Duodenal mucosa (tissue), 2 donors: Measurements from ENCODE around the gene RUNX1.

Experiments used
- H3K27ac ChIP-seq: one replicate; pipeline ENCODE4 v1.7.0; 2013; ENCODE audit warnings: low read depth, low read length
- H3K27me3 ChIP-seq, 2 donors: one replicate each; pipeline ENCODE4 v1.7.0; 2013; ENCODE audit warnings: low read length in 2 of 2, control low read depth in 1 of 2; ENCODE audit not compliant: insufficient read depth in 2 of 2, control insufficient read depth in 1 of 2
- H3K36me3 ChIP-seq, 2 donors: one replicate each; pipeline ENCODE4 v1.7.0; 2013; ENCODE audit warnings: low read length in 2 of 2, control low read depth in 1 of 2; ENCODE audit not compliant: insufficient read depth in 2 of 2, control insufficient read depth in 1 of 2
- H3K4me1 ChIP-seq, 2 donors: one replicate each; pipeline ENCODE4 v1.7.0; 2013; ENCODE audit warnings: low read length in 2 of 2, control low read depth in 1 of 2; ENCODE audit not compliant: insufficient read depth in 2 of 2, control insufficient read depth in 1 of 2
- H3K4me3 ChIP-seq, 2 donors: one replicate each; pipeline ENCODE4 v1.7.0; 2013; ENCODE audit warnings: low read length in 2 of 2, low read depth in 1 of 2
- H3K9ac ChIP-seq, 2 donors: one replicate each; pipeline ENCODE4 v1.7.0; 2013; ENCODE audit warnings: low read length in 2 of 2, low read depth in 1 of 2
- H3K9me3 ChIP-seq, 2 donors: one replicate each; pipeline ENCODE4 v1.7.0; 2013; ENCODE audit warnings: low read length in 2 of 2, control low read depth in 1 of 2; ENCODE audit not compliant: control insufficient read depth in 1 of 2

The RUNX1 gene

GRCh38 chr21:35020436-35020835 lies 28.7 kb downstream of the RUNX1 start:
- Histone ChIP-seq H3K36me3 (no peaks in the 10 kb centered on the region), H3K27ac (no peak overlapping the region), H3K27me3 (no peaks in the 10 kb centered on the region), H3K9me3 (no peaks in the 10 kb centered on the region), H3K4me3 (no peak overlapping the region), H3K4me1 (peaks cover 56 to 57% of the 10 kb centered on the region in 2 donors), H3K9ac (no peak overlapping the region)

GRCh38 chr21:35019631-35020032 lies 29.5 kb downstream of the RUNX1 start:
- H3K27me3 ChIP-seq: no peaks in the 10 kb centered on the region
- H3K27ac ChIP-seq: no peak overlapping the region

GRCh38 chr21:35017256-35017655 lies 31.8 kb downstream of the RUNX1 start:
- H3K9ac ChIP-seq: no peak overlapping the region
- no peak overlapping the region for H3K27ac ChIP-seq
- H3K4me3 ChIP-seq: no peak overlapping the region
- H3K9me3 ChIP-seq: no peaks in the 10 kb centered on the region
- no peaks in the 10 kb centered on the region for H3K27me3 ChIP-seq
- peaks cover 52 to 57% of the 10 kb centered on the region in 2 donors for H3K4me1 ChIP-seq
- H3K36me3 ChIP-seq: no peaks in the 10 kb centered on the region

More at GRCh38 chr21:35019631-35020032, 29.5 kb downstream of the RUNX1 start:
- Histone ChIP-seq H3K4me3 (no peak overlapping the region), H3K9ac (no peak overlapping the region), H3K36me3 (no peaks in the 10 kb centered on the region), H3K9me3 (no peaks in the 10 kb centered on the region), H3K4me1 (peaks cover 58 to 60% of the 10 kb centered on the region in 2 donors)

- H3K27me3 ChIP-seq: no peaks in the 10 kb centered on the region
- H3K9me3 ChIP-seq: no peaks in the 10 kb centered on the region
- H3K27ac ChIP-seq: no peak overlapping the region
- H3K9ac ChIP-seq: no peak overlapping the region
- H3K36me3 ChIP-seq: no peaks in the 10 kb centered on the region
- no peak overlapping the region for H3K4me3 ChIP-seq
- peaks cover 46 to 51% of the 10 kb centered on the region in 2 donors for H3K4me1 ChIP-seq
Observed at GRCh38 chr21:35016517-35017188, 32.4 kb downstream of the RUNX1 start.

GRCh38 chr21:35016071-35016470 lies 33.0 kb downstream of the RUNX1 start:
- Histone ChIP-seq H3K4me3 (no peak overlapping the region), H3K27me3 (no peaks in the 10 kb centered on the region), H3K9me3 (no peaks in the 10 kb centered on the region), H3K36me3 (no peaks in the 10 kb centered on the region), H3K4me1 (peaks cover 40 to 45% of the 10 kb centered on the region in 2 donors), H3K27ac (no peak overlapping the region), H3K9ac (no peak overlapping the region)

- Histone ChIP-seq H3K4me1 (peaks cover 35 to 40% of the 10 kb centered on the region in 2 donors), H3K4me3 (no peak overlapping the region), H3K9me3 (no peaks in the 10 kb centered on the region), H3K27ac (no peak overlapping the region), H3K36me3 (no peaks in the 10 kb centered on the region), H3K9ac (no peak overlapping the region), H3K27me3 (no peaks in the 10 kb centered on the region)
Observed at GRCh38 chr21:35015435-35016024, 33.6 kb downstream of the RUNX1 start.

GRCh38 chr21:35014302-35015041 lies 34.6 kb downstream of the RUNX1 start:
- no peaks in the 10 kb centered on the region for H3K9me3 ChIP-seq
- H3K36me3 ChIP-seq: no peaks in the 10 kb centered on the region
- no peak overlapping the region for H3K27ac ChIP-seq
- H3K4me3 ChIP-seq: no peak overlapping the region
- H3K9ac ChIP-seq: no peak overlapping the region
- peaks cover 27 to 34% of the 10 kb centered on the region in 2 donors for H3K4me1 ChIP-seq
- no peaks in the 10 kb centered on the region for H3K27me3 ChIP-seq

GRCh38 chr21:35011681-35012080 lies 37.4 kb downstream of the RUNX1 start:
- H3K4me3 ChIP-seq: no peak overlapping the region
- H3K4me1 ChIP-seq: peaks cover 17 to 21% of the 10 kb centered on the region in 2 donors
- H3K9ac ChIP-seq: no peak overlapping the region
- no peaks in the 10 kb centered on the region for H3K36me3 ChIP-seq
- no peak overlapping the region for H3K27ac ChIP-seq
- H3K9me3 ChIP-seq: no peaks in the 10 kb centered on the region
- H3K27me3 ChIP-seq: no peaks in the 10 kb centered on the region

GRCh38 chr21:35010447-35010846 lies 38.7 kb downstream of the RUNX1 start:
- Histone ChIP-seq H3K4me1 (peaks cover 12 to 15% of the 10 kb centered on the region in 2 donors), H3K36me3 (no peaks in the 10 kb centered on the region), H3K9ac (no peak overlapping the region), H3K4me3 (no peak overlapping the region), H3K27me3 (no peaks in the 10 kb centered on the region), H3K9me3 (no peaks in the 10 kb centered on the region), H3K27ac (no peak overlapping the region)

- Histone ChIP-seq H3K9ac (no peak overlapping the region), H3K4me3 (no peak overlapping the region), H3K36me3 (no peaks in the 10 kb centered on the region), H3K4me1 (peaks cover 19 to 20% of the 10 kb centered on the region in 2 donors), H3K27ac (no peak overlapping the region), H3K27me3 (no peaks in the 10 kb centered on the region), H3K9me3 (no peaks in the 10 kb centered on the region)
Observed at GRCh38 chr21:35007348-35007747, 41.8 kb downstream of the RUNX1 start.
